HG03342 (cell line): ENCODE results near the gene GMIP.
A peak's percentile ranks its signal among the peaks of the same experiment; 100 is the strongest.

Experiments
- ATAC-seq: cut with Tn5 transposase; IDR thresholded peaks from one replicate; pipeline ENCODE4 v1.9.1; 2021; ENCODE audit warnings: mild to moderate bottlenecking, moderate library complexity; ENCODE audit not compliant: unreplicated experiment

GMIP gene

DNA sequence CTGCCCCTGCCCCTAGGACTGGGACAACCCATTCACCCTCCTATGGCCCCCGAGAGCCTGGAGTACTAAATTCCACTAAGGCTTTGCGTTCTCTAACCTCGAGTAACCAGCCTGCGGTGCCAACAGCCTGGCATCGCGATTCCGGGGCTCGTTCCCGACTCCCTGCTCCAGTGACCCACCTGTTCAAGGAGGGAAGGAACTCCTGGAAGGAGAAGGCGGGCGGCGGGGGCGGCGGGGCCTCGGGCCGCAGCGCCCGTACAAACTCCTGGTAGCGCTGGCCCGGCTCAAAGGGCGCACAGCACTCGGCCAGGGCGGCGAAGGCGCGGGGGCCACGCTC lies 6.3 kb downstream of the GMIP start:
- ATAC-seq = no peak

GRCh38 chr19:19636573-19637185 lies 6.8 kb downstream of the GMIP start:
- no peak for ATAC-seq

DNA sequence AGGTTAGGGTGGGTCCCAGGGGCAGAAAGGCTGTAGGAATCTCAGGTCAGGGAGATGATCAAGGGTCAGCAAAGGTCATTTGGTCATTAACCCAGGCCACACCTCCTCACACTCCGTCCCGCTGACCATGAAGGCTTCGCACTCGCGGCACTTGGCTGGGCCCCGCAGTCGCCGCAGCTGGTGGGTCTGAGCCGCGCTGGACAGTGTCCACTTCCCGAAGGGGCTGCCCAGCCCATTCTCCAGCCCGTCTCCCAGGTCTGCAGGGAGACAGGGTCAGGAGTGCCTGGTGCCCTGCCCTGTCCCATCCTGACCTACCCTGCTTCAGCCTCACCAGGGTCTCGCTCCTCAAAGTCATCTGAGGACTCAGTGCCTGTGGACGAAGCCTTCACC lies 8.1 kb downstream of the GMIP start:
- no peak for ATAC-seq

DNA sequence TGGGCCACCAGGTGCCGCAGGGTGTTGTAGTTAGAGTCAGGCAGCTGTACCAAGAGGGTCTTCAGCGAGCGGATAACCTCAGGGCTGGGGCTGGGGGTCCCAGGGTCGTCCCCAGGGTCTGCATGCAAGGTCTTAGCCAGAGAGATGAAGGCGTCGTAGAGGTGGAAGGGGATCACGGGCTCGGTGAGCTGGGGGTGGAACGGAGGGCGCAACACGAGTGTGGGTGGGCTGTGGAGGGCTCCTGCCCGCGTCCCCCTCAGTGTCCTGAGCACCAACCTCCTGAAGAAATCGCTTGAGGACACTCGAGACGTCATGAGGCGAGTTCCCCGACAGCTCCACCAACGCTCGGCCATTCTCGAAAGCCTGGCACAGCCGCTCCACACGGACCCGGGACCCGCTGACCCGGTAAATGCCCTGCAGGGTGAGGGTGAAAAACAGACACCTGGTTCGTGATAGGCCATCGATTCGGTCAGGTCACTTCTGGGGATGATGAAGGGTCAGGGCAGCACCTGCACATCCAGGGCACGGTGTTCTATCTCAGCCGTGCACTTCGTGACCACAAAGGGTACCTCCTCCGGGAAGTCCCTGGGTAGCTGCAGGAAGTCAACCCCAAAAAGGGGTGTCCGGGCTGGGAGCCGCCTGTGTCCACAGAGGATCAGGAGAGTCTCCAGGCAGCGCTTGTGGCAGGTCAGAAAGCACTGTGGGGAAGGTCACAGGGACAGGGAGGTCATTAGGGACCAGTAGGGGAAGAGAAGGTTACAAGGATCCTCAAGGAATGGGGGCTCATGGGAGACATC lies 8.7 kb downstream of the GMIP start:
- no peak for ATAC-seq

GRCh38 chr19:19633711-19634515 lies 9.5 kb downstream of the GMIP start:
- ATAC-seq = no peak

GRCh38 chr19:19632661-19633060 lies 10.8 kb downstream of the GMIP start:
- ATAC-seq = no peak

GRCh38 chr19:19631346-19631745 lies 12.1 kb downstream of the GMIP start:
- ATAC-seq = no peak

DNA sequence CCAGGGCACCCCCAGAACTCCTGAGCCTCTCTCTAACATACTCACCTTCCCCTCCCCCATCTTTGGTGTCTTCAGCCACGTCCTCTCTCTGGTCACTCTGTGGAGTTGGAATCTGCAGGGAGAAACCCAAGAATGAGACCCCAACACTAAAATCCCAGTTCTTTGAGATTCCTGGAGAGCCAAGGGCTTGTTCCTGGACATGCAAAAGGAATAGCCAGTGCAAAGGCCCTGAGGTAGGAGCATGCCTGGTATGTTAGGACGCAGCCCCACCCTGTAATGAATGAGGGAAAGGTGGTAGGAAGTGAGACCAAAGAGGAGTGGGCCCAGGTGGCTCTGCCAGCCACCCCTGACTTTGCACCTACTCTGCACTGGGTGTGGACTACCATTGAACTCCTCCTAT lies 13.0 kb downstream of the GMIP start:
- ATAC-seq = no peak

- ATAC-seq = no peak
Measured at GRCh38 chr19:19630062-19630414, 13.4 kb downstream of the GMIP start.

- no peak for ATAC-seq
Measured at GRCh38 chr19:19628501-19629134, 14.8 kb downstream of the GMIP start.

- ATAC-seq = peak; percentile 54
Measured at GRCh38 chr19:19627621-19628500, 15.6 kb downstream of the GMIP start, which contains the start of gene LPAR2. Gene LPAR2, minus strand, starts transcription at chr19:19628220. Its CDS starts 945 bp downstream, at chr19:19627275.

GRCh38 chr19:19626516-19627472 lies 16.7 kb downstream of the GMIP start:
- no peak for ATAC-seq

DNA sequence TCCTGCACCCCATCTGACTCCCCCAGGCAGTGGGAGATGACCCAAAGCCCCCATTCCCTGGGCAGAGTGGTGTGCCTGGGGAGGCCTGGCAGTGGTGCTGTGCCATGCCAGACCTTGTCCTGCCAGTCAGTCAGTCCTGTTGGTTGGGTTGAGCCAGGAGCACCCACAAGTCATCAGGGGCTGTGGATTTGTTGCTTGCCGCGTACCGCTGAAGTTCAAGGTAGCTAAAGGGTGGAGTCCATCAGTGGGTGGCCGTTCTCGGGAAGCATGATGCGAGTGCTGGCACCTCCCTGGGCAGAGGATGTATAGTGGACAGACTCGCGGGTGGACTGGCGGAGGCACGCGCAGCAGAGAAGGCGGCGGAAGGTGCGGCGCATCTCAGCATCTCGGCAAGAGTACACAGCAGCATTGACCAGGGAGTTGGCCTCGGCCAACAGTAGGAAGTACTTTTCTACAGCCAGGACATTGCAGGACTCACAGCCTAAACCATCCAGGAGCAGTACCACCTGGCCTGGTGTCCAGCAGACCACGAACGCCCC lies 19.4 kb downstream of the GMIP start:
- ATAC-seq = no peak

- no peak for ATAC-seq
Measured at GRCh38 chr19:19623383-19623782, 20.1 kb downstream of the GMIP start.

DNA sequence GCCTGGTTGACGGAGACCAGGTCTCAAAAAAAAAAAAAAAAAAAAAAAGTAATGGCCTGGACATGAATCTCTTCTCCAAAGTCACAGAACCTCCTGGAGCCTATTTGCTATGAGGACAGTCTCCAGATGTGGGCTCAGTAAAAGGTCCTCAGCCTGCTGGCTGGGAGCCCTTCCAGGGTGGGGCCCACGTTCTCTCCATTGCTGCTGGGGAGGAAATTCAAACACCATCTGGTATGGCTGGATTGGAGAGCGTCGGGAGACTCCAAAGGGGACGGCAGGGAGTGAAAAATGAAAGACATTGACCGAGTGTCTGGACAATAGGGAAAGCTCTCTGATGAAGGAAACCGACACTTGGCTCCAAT lies 23.6 kb downstream of the GMIP start:
- ATAC-seq = no peak

- ATAC-seq = no peak
Measured at GRCh38 chr19:19619181-19619848, 24.1 kb downstream of the GMIP start.

DNA sequence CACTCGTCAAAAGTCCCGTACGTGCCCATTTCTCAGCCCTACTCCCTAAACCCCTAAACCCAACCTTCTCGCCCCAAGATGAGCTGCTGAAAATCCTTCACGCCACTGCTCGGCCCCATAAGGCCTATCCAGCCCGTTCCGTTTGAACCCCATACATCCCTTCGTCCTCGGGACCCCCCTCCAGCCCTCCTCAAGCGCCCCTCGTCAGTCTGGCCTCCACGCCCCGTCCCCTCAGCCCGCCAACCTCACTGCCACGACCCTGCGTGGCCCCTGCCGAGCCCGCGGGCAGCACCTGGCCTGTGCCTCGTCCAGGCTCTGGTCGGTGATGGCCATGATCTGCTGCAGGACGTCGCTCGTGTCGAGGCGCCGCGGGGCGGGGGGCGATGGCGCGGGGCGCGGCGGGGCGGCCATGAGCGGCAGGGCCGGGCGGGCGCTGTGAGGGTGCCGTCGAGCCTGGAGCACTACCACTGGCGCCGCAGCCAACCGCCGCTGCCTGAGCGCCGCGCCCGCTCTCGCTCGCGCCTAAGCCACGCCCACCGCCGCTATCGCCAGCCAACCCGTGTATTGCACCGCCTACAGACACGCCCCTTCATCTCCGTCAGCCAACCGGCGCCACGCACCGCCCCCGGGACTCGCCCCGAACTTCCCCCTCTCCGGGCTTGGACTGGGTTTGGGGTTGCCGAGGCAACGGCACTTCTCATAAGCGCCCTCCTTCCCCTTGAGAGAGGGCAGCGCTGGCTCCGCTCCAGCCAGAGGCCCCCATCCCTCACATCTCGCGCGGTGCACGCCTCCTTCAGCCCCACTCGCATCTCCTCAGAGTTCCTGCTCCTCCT lies 25.0 kb downstream of the GMIP start, which contains the start of gene PBX4:
PBX4 (minus strand) TSS at position 469 of the 833 bp plus-strand sequence; CDS start at position 411, 58 bp downstream.
- peak; percentile 93 for ATAC-seq

- ATAC-seq = no peak
Measured at GRCh38 chr19:19615086-19615485, 28.4 kb downstream of the GMIP start.
